ENCODE results near the gene GPRIN1. TPM values are rescaled to one million over a fixed set of nuclear protein-coding genes. Genes with fewer than 3 reads are reported as not detected.

GPRIN1 gene
- total and polyA plus RNA-seq, 2 donors from 2014 or later = 0.45 to 1.3 TPM

GRCh38 chr5:176642675-176643490 lies 32.9 kb upstream of the GPRIN1 start:
- no peak for TF ChIP-seq CTCF (IDR thresholded peaks at IDR 0.05; ENCODE audit: borderline replicate concordance, extremely low read depth, insufficient read depth)
- Histone ChIP-seq H3K4me1 (ENCODE audit: control insufficient read depth in 2 of 3, insufficient read depth in 2 of 3, low read depth in 1 of 3, low read length in 3 of 3) (peaks cover 0 to 4% (median 3%) of the 10 kb centered on the region in 3 donors), H3K4me3 (ENCODE audit: low read length in 3 of 3) (no peak overlapping the region), H3K36me3 (ENCODE audit: control insufficient read depth in 2 of 3, insufficient read depth in 3 of 3, low read length in 3 of 3) (no peaks in the 10 kb centered on the region), H3K9me3 (ENCODE audit: control insufficient read depth in 2 of 3, insufficient read depth in 1 of 3, low read length in 3 of 3) (no peaks in the 10 kb centered on the region), H3K27me3 (ENCODE audit: control insufficient read depth, insufficient read depth, low read length) (no peaks in the 10 kb centered on the region), H3K27ac (ENCODE audit: low read depth in 2 of 2, low read length in 2 of 2) (no peak overlapping the region), H3K9ac (ENCODE audit: low read length in 3 of 3) (no peak overlapping the region)
- intact Hi-C loops (cut with DNase I) = no loop called here
- FAIRE-seq (no peak), DNase-seq (no peak)

- no peaks in the 10 kb centered on the region for H3K27me3 ChIP-seq (ENCODE audit: control insufficient read depth, insufficient read depth, low read length)
- no peaks in the 10 kb centered on the region for H3K9me3 ChIP-seq (ENCODE audit: control insufficient read depth in 2 of 3, insufficient read depth in 1 of 3, low read length in 3 of 3)
- DNase-seq (no peak), FAIRE-seq (no peak)
- H3K27ac ChIP-seq (ENCODE audit: low read depth in 2 of 2, low read length in 2 of 2) = no peak overlapping the region
- intact Hi-C loops (cut with DNase I) = no loop called here
- TF ChIP-seq CTCF (IDR thresholded peaks at IDR 0.05; ENCODE audit: borderline replicate concordance, extremely low read depth, insufficient read depth) = no peak
- no peaks in the 10 kb centered on the region for H3K4me1 ChIP-seq (ENCODE audit: control insufficient read depth in 2 of 3, insufficient read depth in 2 of 3, low read depth in 1 of 3, low read length in 3 of 3)
- no peaks in the 10 kb centered on the region for H3K36me3 ChIP-seq (ENCODE audit: control insufficient read depth in 2 of 3, insufficient read depth in 3 of 3, low read length in 3 of 3)
- no peak overlapping the region for H3K4me3 ChIP-seq (ENCODE audit: low read length in 3 of 3)
- no peak overlapping the region for H3K9ac ChIP-seq (ENCODE audit: low read length in 3 of 3)
Observed at GRCh38 chr5:176640616-176641015, 30.7 kb upstream of the GPRIN1 start.

GRCh38 chr5:176639981-176640380 lies 30.0 kb upstream of the GPRIN1 start:
- Histone ChIP-seq H3K36me3 (ENCODE audit: control insufficient read depth in 2 of 3, insufficient read depth in 3 of 3, low read length in 3 of 3) (no peaks in the 10 kb centered on the region), H3K9ac (ENCODE audit: low read length in 3 of 3) (no peak overlapping the region), H3K4me1 (ENCODE audit: control insufficient read depth in 2 of 3, insufficient read depth in 2 of 3, low read depth in 1 of 3, low read length in 3 of 3) (no peaks in the 10 kb centered on the region), H3K9me3 (ENCODE audit: control insufficient read depth in 2 of 3, insufficient read depth in 1 of 3, low read length in 3 of 3) (no peaks in the 10 kb centered on the region), H3K27ac (ENCODE audit: low read depth in 2 of 2, low read length in 2 of 2) (no peak overlapping the region), H3K27me3 (ENCODE audit: control insufficient read depth, insufficient read depth, low read length) (peaks cover 5% of the 10 kb centered on the region), H3K4me3 (ENCODE audit: low read length in 3 of 3) (no peak overlapping the region)
- no peak for TF ChIP-seq CTCF (IDR thresholded peaks at IDR 0.05; ENCODE audit: borderline replicate concordance, extremely low read depth, insufficient read depth)
- FAIRE-seq (no peak), DNase-seq (no peak)
- intact Hi-C loops (cut with DNase I) = no loop called here

All from kidney (tissue), 14 donors.